ENCODE data around the gene HACD3. TPM values are rescaled to one million over a fixed set of nuclear protein-coding genes. Genes with fewer than 3 reads are reported as not detected.
A peak's percentile ranks its signal among the peaks of the same experiment; 100 is the strongest.

Gene HACD3, protein sequence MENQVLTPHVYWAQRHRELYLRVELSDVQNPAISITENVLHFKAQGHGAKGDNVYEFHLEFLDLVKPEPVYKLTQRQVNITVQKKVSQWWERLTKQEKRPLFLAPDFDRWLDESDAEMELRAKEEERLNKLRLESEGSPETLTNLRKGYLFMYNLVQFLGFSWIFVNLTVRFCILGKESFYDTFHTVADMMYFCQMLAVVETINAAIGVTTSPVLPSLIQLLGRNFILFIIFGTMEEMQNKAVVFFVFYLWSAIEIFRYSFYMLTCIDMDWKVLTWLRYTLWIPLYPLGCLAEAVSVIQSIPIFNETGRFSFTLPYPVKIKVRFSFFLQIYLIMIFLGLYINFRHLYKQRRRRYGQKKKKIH
- total RNA-seq: 41.2 TPM

DNA sequence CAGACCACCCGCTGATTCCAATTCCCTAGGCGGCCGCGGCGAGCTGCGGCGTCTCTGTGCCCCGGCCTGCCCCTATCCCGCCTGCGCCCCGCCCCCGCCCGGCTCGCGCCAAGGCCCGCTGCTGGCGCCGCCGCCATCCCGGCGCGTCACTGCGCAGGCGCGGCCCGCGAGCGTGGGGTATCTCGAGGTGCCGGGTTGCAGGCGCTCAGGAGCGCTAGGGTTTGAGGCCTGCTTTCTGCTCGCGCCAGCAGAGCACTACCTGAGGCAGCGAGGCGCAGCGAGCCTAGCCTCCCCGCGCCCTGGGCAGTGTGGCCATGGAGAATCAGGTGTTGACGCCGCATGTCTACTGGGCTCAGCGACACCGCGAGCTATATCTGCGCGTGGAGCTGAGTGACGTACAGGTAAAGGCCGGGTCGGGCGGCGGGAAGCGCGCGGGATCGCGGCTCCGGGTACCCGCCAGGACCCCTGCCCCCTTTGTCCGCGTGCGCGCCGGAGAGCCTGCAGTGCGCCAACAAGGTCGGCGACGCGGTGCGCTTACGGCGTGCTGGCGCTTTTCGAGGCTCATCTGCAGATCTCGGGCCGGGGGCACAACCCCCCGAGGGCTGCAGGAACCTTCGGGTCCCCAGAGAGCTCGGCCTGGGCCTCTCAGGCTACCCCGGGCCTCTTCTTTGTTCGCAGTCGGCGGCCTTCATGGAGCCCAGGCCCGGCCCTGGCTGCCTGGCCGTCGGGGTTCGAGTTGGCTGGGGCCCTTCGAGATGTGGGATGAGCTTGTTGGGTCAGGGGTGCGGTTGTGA is at the start of gene HACD3:
Gene HACD3 (plus strand): TSS at position 146 of the 794 bp plus-strand sequence. CDS start 169 bp downstream, at position 315.
- no peaks in the 10 kb centered on the region for H3K27me3 ChIP-seq (ENCODE audit: control insufficient read depth in 3 of 3, insufficient read depth in 3 of 3, low read length in 3 of 3)
- peak within 1 kb of the TSS; percentile 85 to 99 (median 95) for H3K4me3 ChIP-seq (ENCODE audit: low read length in 3 of 3)
- no peaks in the 10 kb centered on the region for H3K36me3 ChIP-seq (ENCODE audit: control insufficient read depth in 3 of 3, insufficient read depth in 3 of 3, low read length in 3 of 3)
- peak within 1 kb of the TSS; percentile 56 for H3K27ac ChIP-seq (ENCODE audit: low read depth, low read length)
- H3K4me1 ChIP-seq (ENCODE audit: control insufficient read depth in 3 of 3, insufficient read depth in 3 of 3, low read length in 3 of 3): peaks cover 6 to 19% (median 7%) of the 10 kb centered on the region in 3 donors
- H3K9me3 ChIP-seq (ENCODE audit: control insufficient read depth in 3 of 3, low read length in 3 of 3): no peaks in the 10 kb centered on the region
- H3K9ac ChIP-seq (ENCODE audit: low read depth in 1 of 3, low read length in 3 of 3): peak within 1 kb of the TSS; percentile 79 to 94 (median 79)

DNA sequence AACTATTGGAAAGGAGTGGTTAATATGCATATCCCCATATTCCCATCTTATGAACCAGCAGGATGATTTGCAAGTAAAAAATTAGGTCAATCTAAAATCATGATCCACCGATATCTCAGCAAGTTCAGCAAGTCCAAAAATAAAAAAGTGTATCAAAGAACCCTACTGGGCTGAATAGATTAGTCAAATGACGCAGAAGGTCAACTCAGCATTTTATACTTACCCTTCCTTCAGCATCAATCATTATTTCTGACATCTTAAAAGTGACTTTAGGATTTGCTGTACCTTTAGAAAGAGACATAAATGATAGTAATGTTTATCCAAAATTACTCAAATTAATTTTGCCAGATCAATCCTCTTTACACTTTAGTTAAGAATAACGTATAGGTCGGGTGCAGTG is 45.4 kb upstream of the HACD3 start:
- no peaks in the 10 kb centered on the region for H3K4me1 ChIP-seq (ENCODE audit: control insufficient read depth in 3 of 3, insufficient read depth in 3 of 3, low read length in 3 of 3)
- H3K9me3 ChIP-seq (ENCODE audit: control insufficient read depth in 3 of 3, low read length in 3 of 3): no peaks in the 10 kb centered on the region
- peaks cover 22 to 55% (median 26%) of the 10 kb centered on the region in 3 donors for H3K36me3 ChIP-seq (ENCODE audit: control insufficient read depth in 3 of 3, insufficient read depth in 3 of 3, low read length in 3 of 3)
- H3K27me3 ChIP-seq (ENCODE audit: control insufficient read depth in 3 of 3, insufficient read depth in 3 of 3, low read length in 3 of 3): no peaks in the 10 kb centered on the region
- no peak overlapping the region for H3K9ac ChIP-seq (ENCODE audit: low read depth in 1 of 3, low read length in 3 of 3)
- no peak overlapping the region for H3K4me3 ChIP-seq (ENCODE audit: low read length in 3 of 3)
- H3K27ac ChIP-seq (ENCODE audit: low read depth, low read length): no peak overlapping the region

DNA sequence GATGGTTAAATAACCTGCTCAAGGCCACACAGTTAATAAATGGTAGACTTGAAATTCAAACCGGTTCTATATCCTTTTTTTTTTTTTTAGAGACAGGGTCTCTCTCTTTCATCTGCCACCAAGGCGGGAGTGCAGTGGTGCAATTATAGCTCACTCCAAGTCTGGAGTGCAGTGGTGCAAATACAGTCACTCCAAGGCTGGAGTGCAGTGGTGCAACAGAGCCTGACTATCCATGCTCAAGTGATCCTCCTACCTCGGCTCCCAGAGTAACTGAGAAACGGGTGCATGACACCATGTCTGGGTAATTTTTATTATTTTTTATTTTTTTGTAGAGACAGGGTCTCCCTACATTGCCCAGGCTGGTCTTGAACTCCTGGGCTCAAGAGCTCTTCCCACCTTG is 36.2 kb upstream of the HACD3 start:
- Histone ChIP-seq H3K9me3 (ENCODE audit: control insufficient read depth in 3 of 3, low read length in 3 of 3) (no peaks in the 10 kb centered on the region), H3K4me3 (ENCODE audit: low read length in 3 of 3) (no peak overlapping the region), H3K9ac (ENCODE audit: low read depth in 1 of 3, low read length in 3 of 3) (no peak overlapping the region), H3K27ac (ENCODE audit: low read depth, low read length) (no peak overlapping the region), H3K36me3 (ENCODE audit: control insufficient read depth in 3 of 3, insufficient read depth in 3 of 3, low read length in 3 of 3) (peaks cover 15 to 42% (median 24%) of the 10 kb centered on the region in 3 donors), H3K4me1 (ENCODE audit: control insufficient read depth in 3 of 3, insufficient read depth in 3 of 3, low read length in 3 of 3) (no peaks in the 10 kb centered on the region), H3K27me3 (ENCODE audit: control insufficient read depth in 3 of 3, insufficient read depth in 3 of 3, low read length in 3 of 3) (no peaks in the 10 kb centered on the region)

DNA sequence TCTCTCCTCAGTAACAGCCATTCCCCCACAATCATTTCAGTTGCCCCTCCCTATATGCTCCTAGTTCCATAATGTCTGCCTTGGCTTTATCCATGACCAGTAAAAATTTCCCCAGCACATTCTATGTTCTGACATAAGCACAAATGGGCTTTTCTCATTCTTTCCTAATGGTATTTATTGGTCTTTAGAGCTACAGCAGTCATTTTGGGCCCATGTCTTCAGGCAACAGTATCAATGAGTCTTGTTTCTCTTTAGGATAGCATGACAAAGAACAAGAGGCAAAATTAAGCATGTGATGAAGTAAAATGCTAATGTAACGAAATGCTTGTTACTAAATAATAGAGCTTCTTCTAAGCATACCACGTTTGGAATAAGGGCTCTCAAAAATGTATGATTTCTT is 20.9 kb upstream of the HACD3 start:
- no peaks in the 10 kb centered on the region for H3K9me3 ChIP-seq (ENCODE audit: control insufficient read depth in 3 of 3, low read length in 3 of 3)
- H3K4me3 ChIP-seq (ENCODE audit: low read length in 3 of 3): no peak overlapping the region
- H3K36me3 ChIP-seq (ENCODE audit: control insufficient read depth in 3 of 3, insufficient read depth in 3 of 3, low read length in 3 of 3): peaks cover 12 to 27% (median 20%) of the 10 kb centered on the region in 3 donors
- no peaks in the 10 kb centered on the region for H3K27me3 ChIP-seq (ENCODE audit: control insufficient read depth in 3 of 3, insufficient read depth in 3 of 3, low read length in 3 of 3)
- peaks cover 4 to 13% (median 10%) of the 10 kb centered on the region in 3 donors for H3K4me1 ChIP-seq (ENCODE audit: control insufficient read depth in 3 of 3, insufficient read depth in 3 of 3, low read length in 3 of 3)
- H3K27ac ChIP-seq (ENCODE audit: low read depth, low read length): no peak overlapping the region
- no peak overlapping the region for H3K9ac ChIP-seq (ENCODE audit: low read depth in 1 of 3, low read length in 3 of 3)

DNA sequence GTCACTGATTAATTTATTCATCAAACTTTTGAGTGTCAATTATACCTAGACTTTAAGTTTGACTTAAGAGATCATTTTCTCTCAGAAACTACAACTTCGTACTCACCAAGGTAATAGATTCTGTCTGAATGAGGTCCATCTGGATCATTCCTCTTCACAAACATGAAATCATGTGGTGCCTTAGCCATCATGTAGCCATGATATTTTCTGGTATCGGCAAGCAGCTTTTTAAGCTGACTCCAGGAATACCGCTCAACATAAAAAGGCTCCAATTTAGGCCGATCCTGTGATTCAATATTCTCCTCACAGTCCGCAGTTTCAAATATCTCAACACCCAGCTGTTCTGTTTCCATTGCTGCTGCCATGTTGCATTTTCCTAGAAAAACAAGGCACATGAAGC is 18.1 kb upstream of the HACD3 start:
- Histone ChIP-seq H3K36me3 (ENCODE audit: control insufficient read depth in 3 of 3, insufficient read depth in 3 of 3, low read length in 3 of 3) (peaks cover 7 to 14% (median 9%) of the 10 kb centered on the region in 3 donors), H3K9ac (ENCODE audit: low read depth in 1 of 3, low read length in 3 of 3) (peak overlapping the region in 2 of 3 donors; percentile 33 to 57), H3K27ac (ENCODE audit: low read depth, low read length) (peak overlapping the region; percentile 67), H3K27me3 (ENCODE audit: control insufficient read depth in 3 of 3, insufficient read depth in 3 of 3, low read length in 3 of 3) (no peaks in the 10 kb centered on the region), H3K4me3 (ENCODE audit: low read length in 3 of 3) (peak overlapping the region; percentile 1 to 50 (median 11)), H3K9me3 (ENCODE audit: control insufficient read depth in 3 of 3, low read length in 3 of 3) (no peaks in the 10 kb centered on the region), H3K4me1 (ENCODE audit: control insufficient read depth in 3 of 3, insufficient read depth in 3 of 3, low read length in 3 of 3) (peaks cover 23 to 35% (median 32%) of the 10 kb centered on the region in 3 donors)

DNA sequence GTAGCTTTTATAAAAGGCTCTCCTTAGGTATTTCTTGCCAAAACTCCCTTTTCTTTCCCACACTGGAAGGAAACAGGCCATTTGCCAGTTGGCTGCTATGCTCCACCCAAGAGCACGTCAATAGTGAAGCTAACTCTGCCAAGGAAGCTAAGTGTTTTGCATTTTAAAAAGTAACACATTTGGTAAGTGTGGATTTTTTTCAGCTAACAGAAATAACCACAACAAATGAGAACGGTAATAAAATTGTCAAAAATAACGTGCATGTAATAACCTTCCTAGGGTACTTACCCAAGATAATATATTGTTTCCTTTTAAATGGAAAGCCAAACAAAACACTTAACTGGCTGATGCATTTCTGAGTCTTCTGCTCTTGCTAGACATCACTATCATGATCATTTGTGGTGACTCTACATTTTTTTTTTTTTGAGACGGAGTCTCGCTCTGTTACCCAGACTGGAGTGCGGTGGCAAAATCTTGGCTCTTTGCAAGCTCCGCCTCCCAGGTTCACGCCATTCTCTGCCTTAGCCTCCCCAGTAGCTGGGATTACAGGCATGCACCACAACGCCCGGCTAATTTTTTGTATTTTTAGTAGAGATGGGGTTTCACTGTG is 17.4 kb upstream of the HACD3 start:
- Histone ChIP-seq H3K27ac (ENCODE audit: low read depth, low read length) (peak overlapping the region; percentile 67), H3K4me1 (ENCODE audit: control insufficient read depth in 3 of 3, insufficient read depth in 3 of 3, low read length in 3 of 3) (peaks cover 23 to 38% (median 35%) of the 10 kb centered on the region in 3 donors), H3K36me3 (ENCODE audit: control insufficient read depth in 3 of 3, insufficient read depth in 3 of 3, low read length in 3 of 3) (peaks cover 7 to 14% (median 11%) of the 10 kb centered on the region in 3 donors), H3K9ac (ENCODE audit: low read depth in 1 of 3, low read length in 3 of 3) (peak overlapping the region in 2 of 3 donors; percentile 41 to 57), H3K4me3 (ENCODE audit: low read length in 3 of 3) (peak overlapping the region; percentile 1 to 50 (median 33)), H3K27me3 (ENCODE audit: control insufficient read depth in 3 of 3, insufficient read depth in 3 of 3, low read length in 3 of 3) (no peaks in the 10 kb centered on the region), H3K9me3 (ENCODE audit: control insufficient read depth in 3 of 3, low read length in 3 of 3) (no peaks in the 10 kb centered on the region)

DNA sequence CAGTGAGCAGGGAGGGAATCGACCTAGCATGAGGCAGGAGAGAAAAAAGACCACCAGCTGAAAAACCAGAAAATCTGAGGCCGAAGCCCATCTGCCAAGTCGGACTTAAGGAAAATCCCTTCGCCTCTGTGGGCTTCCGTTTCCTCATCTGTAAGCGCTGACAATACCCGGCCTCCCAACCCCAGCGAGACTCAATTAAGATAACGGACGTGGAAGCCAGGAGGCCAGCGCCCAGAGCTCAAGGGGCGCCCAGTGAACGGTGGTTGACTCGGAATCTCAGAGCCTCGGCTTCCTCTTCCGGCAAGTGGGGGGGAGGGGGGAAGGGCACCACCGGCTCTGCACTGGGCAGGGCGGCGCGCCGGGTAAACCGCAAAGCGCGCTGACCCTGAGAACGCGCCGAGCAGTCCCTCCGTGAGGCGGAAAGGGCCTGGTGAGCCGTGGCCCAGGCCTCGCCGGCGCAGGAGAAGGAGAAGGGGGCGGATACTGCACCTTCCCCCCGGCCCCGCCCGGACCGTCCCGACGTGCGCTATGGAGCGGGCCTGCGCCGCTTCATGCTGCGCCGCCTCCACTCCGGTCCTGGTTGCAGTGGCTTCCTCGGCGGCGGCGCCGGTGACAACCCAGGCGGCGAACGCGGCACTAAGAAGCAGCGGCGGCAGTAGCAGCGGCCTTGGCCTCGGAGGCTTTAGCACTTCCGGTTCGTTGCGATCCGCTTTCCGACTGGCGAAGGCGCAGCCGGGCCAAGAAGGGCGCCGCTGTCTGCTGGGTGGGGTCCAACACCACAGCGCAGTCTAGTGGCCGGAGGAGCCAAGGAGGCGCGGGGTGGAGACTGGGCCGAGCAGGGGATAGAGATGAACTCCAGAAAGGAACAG is 13.0 kb upstream of the HACD3 start, which contains the start of gene DPP8:
Gene DPP8 (minus strand): TSS at position 693 of the 869 bp plus-strand sequence. CDS start 5,136 bp downstream, outside the sequence.
- H3K4me1 ChIP-seq (ENCODE audit: control insufficient read depth in 3 of 3, insufficient read depth in 3 of 3, low read length in 3 of 3): peaks cover 23 to 41% (median 31%) of the 10 kb centered on the region in 3 donors

DNA sequence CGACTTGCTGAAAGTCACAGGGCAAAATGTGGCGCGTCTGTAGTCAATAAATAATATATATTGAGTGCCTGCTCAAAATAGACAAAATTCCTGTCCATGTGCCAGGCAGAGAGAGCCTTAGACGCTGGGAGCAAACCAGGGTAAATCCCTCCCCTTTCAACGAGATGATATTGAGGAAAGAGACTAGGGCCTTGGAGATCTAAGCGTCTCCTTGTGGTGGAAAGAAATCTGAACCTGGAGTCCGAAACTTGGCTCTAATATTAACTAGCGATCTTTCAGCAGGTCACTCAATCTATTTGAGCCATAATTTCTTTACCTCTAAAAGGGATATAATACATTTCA is 12.4 kb upstream of the HACD3 start:
- H3K9me3 ChIP-seq (ENCODE audit: control insufficient read depth in 3 of 3, low read length in 3 of 3): no peaks in the 10 kb centered on the region
- peaks cover 22 to 39% (median 26%) of the 10 kb centered on the region in 3 donors for H3K4me1 ChIP-seq (ENCODE audit: control insufficient read depth in 3 of 3, insufficient read depth in 3 of 3, low read length in 3 of 3)
- H3K36me3 ChIP-seq (ENCODE audit: control insufficient read depth in 3 of 3, insufficient read depth in 3 of 3, low read length in 3 of 3): peaks cover 0 to 6% (median 4%) of the 10 kb centered on the region in 3 donors
- H3K4me3 ChIP-seq (ENCODE audit: low read length in 3 of 3): peak overlapping the region; percentile 62 to 98 (median 97)
- peak overlapping the region in 2 of 3 donors; percentile 93 to 99 for H3K9ac ChIP-seq (ENCODE audit: low read depth in 1 of 3, low read length in 3 of 3)
- H3K27me3 ChIP-seq (ENCODE audit: control insufficient read depth in 3 of 3, insufficient read depth in 3 of 3, low read length in 3 of 3): no peaks in the 10 kb centered on the region
- peak overlapping the region; percentile 88 for H3K27ac ChIP-seq (ENCODE audit: low read depth, low read length)

More for the DNA sequence above, 13.0 kb upstream of the HACD3 start, which contains the start of gene DPP8:
- Histone ChIP-seq H3K36me3 (ENCODE audit: control insufficient read depth in 3 of 3, insufficient read depth in 3 of 3, low read length in 3 of 3) (peaks cover 0 to 6% (median 4%) of the 10 kb centered on the region in 3 donors), H3K27ac (ENCODE audit: low read depth, low read length) (peak within 1 kb of the TSS; percentile 88), H3K9me3 (ENCODE audit: control insufficient read depth in 3 of 3, low read length in 3 of 3) (no peaks in the 10 kb centered on the region), H3K27me3 (ENCODE audit: control insufficient read depth in 3 of 3, insufficient read depth in 3 of 3, low read length in 3 of 3) (no peaks in the 10 kb centered on the region), H3K9ac (ENCODE audit: low read depth in 1 of 3, low read length in 3 of 3) (peak within 1 kb of the TSS; percentile 93 to 99 (median 95)), H3K4me3 (ENCODE audit: low read length in 3 of 3) (peak within 1 kb of the TSS; percentile 97 to 98 (median 98))
